AG09309 (cell line): Measurements from ENCODE around the gene RAC3.

Experiments used
- DNase-seq: peaks from one replicate; pipeline ENCODE4 v3.0.0-alpha.2; 2010; ENCODE audit warnings: low read depth
- H3K4me3 ChIP-seq: 2 replicates; pipeline ENCODE4 v1.5.1; 2011; ENCODE audit warnings: mild to moderate bottlenecking, low read depth, low read length, moderate library complexity; ENCODE audit not compliant: control insufficient read depth
- CTCF ChIP-seq: IDR thresholded peaks from 2 replicates; pipeline ENCODE4 v1.5.1; 2011; ENCODE audit warnings: mild to moderate bottlenecking, low read depth, low read length, inconsistent platforms; ENCODE audit not compliant: insufficient read depth, control insufficient read depth; ENCODE audit errors: missing control alignments

Gene RAC3

GRCh38 chr17:82025401-82026107, 5.9 kb upstream of the RAC3 start:
- H3K4me3 ChIP-seq: no peak overlapping the region
- no peak for TF ChIP-seq CTCF
- no peak for DNase-seq

- no peak for TF ChIP-seq CTCF
- H3K4me3 ChIP-seq: no peak overlapping the region
- no peak for DNase-seq
Measured at GRCh38 chr17:82028246-82028645, 3.2 kb upstream of the RAC3 start.

GRCh38 chr17:82028966-82029365, 2.5 kb upstream of the RAC3 start:
- DNase-seq: no peak
- no peak overlapping the region for H3K4me3 ChIP-seq
- TF ChIP-seq CTCF: no peak

GRCh38 chr17:82029391-82029790, 2.1 kb upstream of the RAC3 start:
- TF ChIP-seq CTCF: no peak
- DNase-seq: no peak
- H3K4me3 ChIP-seq: no peak overlapping the region

- no peak overlapping the region for H3K4me3 ChIP-seq
- no peak for DNase-seq
- no peak for TF ChIP-seq CTCF
Measured at GRCh38 chr17:82029990-82030469, 1.4 kb upstream of the RAC3 start.

GRCh38 chr17:82030470-82031302, 792 bp upstream of the RAC3 start:
- TF ChIP-seq CTCF: peak; percentile 84
- peak; percentile 38 for DNase-seq
- H3K4me3 ChIP-seq: peak overlapping the region; percentile 50
